GM23338 (cell line): Measurements from ENCODE around the gene SRGAP3.

Experiments used
- CREB1 ChIP-seq: fragments of 250-450 bp; sonication (Bioruptor Pico); IDR thresholded peaks from 2 replicates; pipeline ENCODE4 v1.5.0; 2020; ENCODE audit warnings: low read depth, mild to moderate bottlenecking, moderate library complexity
- EZH2 ChIP-seq: fragments of 200-600 bp; sonication (generic); IDR thresholded peaks from one replicate; pipeline ENCODE4 v1.8.0; 2017; ENCODE audit warnings: antibody characterized with exemption, mild to moderate bottlenecking, low read depth; ENCODE audit not compliant: unreplicated experiment
- EZH2phosphoT487 ChIP-seq: fragments of 200-600 bp; sonication (generic); IDR thresholded peaks from one replicate; pipeline ENCODE4 v1.8.1; 2018; ENCODE audit warnings: antibody characterized with exemption; ENCODE audit not compliant: unreplicated experiment
- JUNB ChIP-seq: IDR thresholded peaks from one replicate; pipeline ENCODE4 v1.6.1; 2016; ENCODE audit warnings: antibody characterized with exemption; ENCODE audit not compliant: unreplicated experiment
- NANOG ChIP-seq: IDR thresholded peaks from 2 replicates; pipeline ENCODE4 v1.6.1; 2016; ENCODE audit warnings: antibody characterized with exemption, borderline replicate concordance
- POLR2AphosphoS5 ChIP-seq: IDR thresholded peaks from 2 replicates; pipeline ENCODE4 v1.6.1; 2016; ENCODE audit warnings: antibody characterized with exemption, low read depth
- STAT1 ChIP-seq: IDR thresholded peaks from one replicate; pipeline ENCODE4 v1.6.1; 2016; ENCODE audit warnings: antibody characterized with exemption; ENCODE audit not compliant: unreplicated experiment
- ZNF114 ChIP-seq: fragments of 250-450 bp; sonication (Bioruptor Pico); IDR thresholded peaks from 2 replicates; pipeline ENCODE4 v1.5.0; 2020; ENCODE audit warnings: mild to moderate bottlenecking, moderate library complexity
- TF ChIP-seq, protein P1 (sequence below), 2 experiments: fragments of 200-600 bp in 1 of 2; sonication (generic) in 1 of 2; conservative IDR thresholded peaks; 2 replicates each; pipeline versions ENCODE4 v1.5.1 to v1.6.1; 2016 to 2017; ENCODE audit warnings: antibody characterized with exemption in 2 of 2, low read depth in 2 of 2, mild to moderate bottlenecking in 2 of 2, moderate library complexity in 1 of 2
- TF ChIP-seq, protein P2 (sequence below): IDR thresholded peaks from 2 replicates; pipeline ENCODE4 v1.6.1; 2016; ENCODE audit warnings: antibody characterized with exemption
- TF ChIP-seq, protein P3 (sequence below): IDR thresholded peaks from one replicate; pipeline ENCODE4 v1.6.1; 2018; ENCODE audit warnings: antibody characterized with exemption; ENCODE audit not compliant: unreplicated experiment

DNA sequence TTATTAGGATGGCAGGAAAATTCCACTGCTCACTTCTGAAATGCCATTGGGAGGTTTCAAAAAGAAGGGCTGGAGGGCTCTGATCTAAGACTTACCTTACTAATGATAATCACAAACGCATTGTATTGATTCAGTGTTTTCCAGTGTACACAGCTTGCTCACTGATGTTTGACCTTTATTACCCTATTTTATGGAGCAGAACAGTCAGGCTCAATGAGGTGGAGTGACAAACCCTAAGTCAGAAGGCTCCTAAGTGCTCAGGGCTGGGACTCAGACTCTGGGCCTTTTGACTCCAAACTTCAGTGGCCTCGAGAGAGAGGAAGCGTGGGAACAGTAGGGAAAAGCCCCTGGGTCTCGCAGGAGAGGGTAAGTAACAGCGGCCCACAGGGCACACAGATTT, 265.9 kb downstream of the SRGAP3 start:
- TF ChIP-seq, protein P1, sequence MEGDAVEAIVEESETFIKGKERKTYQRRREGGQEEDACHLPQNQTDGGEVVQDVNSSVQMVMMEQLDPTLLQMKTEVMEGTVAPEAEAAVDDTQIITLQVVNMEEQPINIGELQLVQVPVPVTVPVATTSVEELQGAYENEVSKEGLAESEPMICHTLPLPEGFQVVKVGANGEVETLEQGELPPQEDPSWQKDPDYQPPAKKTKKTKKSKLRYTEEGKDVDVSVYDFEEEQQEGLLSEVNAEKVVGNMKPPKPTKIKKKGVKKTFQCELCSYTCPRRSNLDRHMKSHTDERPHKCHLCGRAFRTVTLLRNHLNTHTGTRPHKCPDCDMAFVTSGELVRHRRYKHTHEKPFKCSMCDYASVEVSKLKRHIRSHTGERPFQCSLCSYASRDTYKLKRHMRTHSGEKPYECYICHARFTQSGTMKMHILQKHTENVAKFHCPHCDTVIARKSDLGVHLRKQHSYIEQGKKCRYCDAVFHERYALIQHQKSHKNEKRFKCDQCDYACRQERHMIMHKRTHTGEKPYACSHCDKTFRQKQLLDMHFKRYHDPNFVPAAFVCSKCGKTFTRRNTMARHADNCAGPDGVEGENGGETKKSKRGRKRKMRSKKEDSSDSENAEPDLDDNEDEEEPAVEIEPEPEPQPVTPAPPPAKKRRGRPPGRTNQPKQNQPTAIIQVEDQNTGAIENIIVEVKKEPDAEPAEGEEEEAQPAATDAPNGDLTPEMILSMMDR (conservative IDR thresholded peaks at IDR 0.05; ENCODE audit: low read depth in 2 of 2), result no peak
- no peak for TF ChIP-seq POLR2AphosphoS5
- TF ChIP-seq EZH2, result no peak
- TF ChIP-seq, protein P2, sequence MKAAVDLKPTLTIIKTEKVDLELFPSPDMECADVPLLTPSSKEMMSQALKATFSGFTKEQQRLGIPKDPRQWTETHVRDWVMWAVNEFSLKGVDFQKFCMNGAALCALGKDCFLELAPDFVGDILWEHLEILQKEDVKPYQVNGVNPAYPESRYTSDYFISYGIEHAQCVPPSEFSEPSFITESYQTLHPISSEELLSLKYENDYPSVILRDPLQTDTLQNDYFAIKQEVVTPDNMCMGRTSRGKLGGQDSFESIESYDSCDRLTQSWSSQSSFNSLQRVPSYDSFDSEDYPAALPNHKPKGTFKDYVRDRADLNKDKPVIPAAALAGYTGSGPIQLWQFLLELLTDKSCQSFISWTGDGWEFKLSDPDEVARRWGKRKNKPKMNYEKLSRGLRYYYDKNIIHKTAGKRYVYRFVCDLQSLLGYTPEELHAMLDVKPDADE, result no peak
- TF ChIP-seq STAT1, result no peak
- TF ChIP-seq, protein P3, sequence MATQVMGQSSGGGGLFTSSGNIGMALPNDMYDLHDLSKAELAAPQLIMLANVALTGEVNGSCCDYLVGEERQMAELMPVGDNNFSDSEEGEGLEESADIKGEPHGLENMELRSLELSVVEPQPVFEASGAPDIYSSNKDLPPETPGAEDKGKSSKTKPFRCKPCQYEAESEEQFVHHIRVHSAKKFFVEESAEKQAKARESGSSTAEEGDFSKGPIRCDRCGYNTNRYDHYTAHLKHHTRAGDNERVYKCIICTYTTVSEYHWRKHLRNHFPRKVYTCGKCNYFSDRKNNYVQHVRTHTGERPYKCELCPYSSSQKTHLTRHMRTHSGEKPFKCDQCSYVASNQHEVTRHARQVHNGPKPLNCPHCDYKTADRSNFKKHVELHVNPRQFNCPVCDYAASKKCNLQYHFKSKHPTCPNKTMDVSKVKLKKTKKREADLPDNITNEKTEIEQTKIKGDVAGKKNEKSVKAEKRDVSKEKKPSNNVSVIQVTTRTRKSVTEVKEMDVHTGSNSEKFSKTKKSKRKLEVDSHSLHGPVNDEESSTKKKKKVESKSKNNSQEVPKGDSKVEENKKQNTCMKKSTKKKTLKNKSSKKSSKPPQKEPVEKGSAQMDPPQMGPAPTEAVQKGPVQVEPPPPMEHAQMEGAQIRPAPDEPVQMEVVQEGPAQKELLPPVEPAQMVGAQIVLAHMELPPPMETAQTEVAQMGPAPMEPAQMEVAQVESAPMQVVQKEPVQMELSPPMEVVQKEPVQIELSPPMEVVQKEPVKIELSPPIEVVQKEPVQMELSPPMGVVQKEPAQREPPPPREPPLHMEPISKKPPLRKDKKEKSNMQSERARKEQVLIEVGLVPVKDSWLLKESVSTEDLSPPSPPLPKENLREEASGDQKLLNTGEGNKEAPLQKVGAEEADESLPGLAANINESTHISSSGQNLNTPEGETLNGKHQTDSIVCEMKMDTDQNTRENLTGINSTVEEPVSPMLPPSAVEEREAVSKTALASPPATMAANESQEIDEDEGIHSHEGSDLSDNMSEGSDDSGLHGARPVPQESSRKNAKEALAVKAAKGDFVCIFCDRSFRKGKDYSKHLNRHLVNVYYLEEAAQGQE, result no peak
- TF ChIP-seq EZH2phosphoT487, result no peak
- no peak for TF ChIP-seq ZNF114
- no peak for TF ChIP-seq NANOG
- no peak for TF ChIP-seq CREB1
- no peak for TF ChIP-seq JUNB
